Lung (tissue), 12 donors: ENCODE results near the gene CACFD1. TPM values are rescaled to one million over a fixed set of nuclear protein-coding genes. Genes with fewer than 3 reads are reported as not detected.

Source experiments
- ATAC-seq: fragments of 200-7000 bp; cut with Tn5 transposase; one replicate; pipeline ENCODE4 v1.9.1; 2020; ENCODE audit warnings: moderate number of reproducible peaks; ENCODE audit not compliant: insufficient read depth, low FRiP score
- DNase-seq, 3 donors: peaks; one replicate each; pipeline ENCODE4 v3.0.0-alpha.2; 2013 to 2017
- H3K27ac ChIP-seq, 2 donors: one replicate each; pipeline ENCODE4 v1.5.1; 2013; ENCODE audit warnings: mild to moderate bottlenecking in 2 of 2, moderate library complexity in 2 of 2, control low read depth in 1 of 2, inconsistent platforms in 1 of 2, low read depth in 1 of 2, low read length in 1 of 2
- H3K27me3 ChIP-seq, 3 donors: one replicate each; pipeline ENCODE4 v1.5.1; 2013; ENCODE audit warnings: low read length in 2 of 3; ENCODE audit not compliant: control insufficient read depth in 3 of 3, insufficient read depth in 3 of 3
- H3K36me3 ChIP-seq, 4 donors: one replicate each; pipeline ENCODE4 v1.5.1; 2013; ENCODE audit warnings: low read length in 4 of 4, mild to moderate bottlenecking in 1 of 4, moderate library complexity in 1 of 4; ENCODE audit not compliant: control insufficient read depth in 4 of 4, insufficient read depth in 4 of 4
- H3K4me1 ChIP-seq, 5 donors: one replicate each; pipeline ENCODE4 v1.5.1; 2013; ENCODE audit warnings: low read length in 5 of 5, mild to moderate bottlenecking in 2 of 5, moderate library complexity in 1 of 5; ENCODE audit not compliant: control insufficient read depth in 5 of 5, insufficient read depth in 5 of 5
- H3K4me3 ChIP-seq: one replicate; pipeline ENCODE4 v1.5.1; 2013; ENCODE audit warnings: mild to moderate bottlenecking, control low read depth, moderate library complexity
- H3K9ac ChIP-seq, 2 donors: one replicate each; pipeline ENCODE4 v1.5.1; 2013; ENCODE audit warnings: low read length in 2 of 2, control low read depth in 1 of 2; ENCODE audit not compliant: insufficient read depth in 1 of 2
- H3K9me3 ChIP-seq, 4 donors: one replicate each; pipeline ENCODE4 v1.5.1; 2013; ENCODE audit warnings: low read length in 3 of 4, mild to moderate bottlenecking in 1 of 4, moderate library complexity in 1 of 4; ENCODE audit not compliant: control insufficient read depth in 4 of 4, insufficient read depth in 3 of 4
- CTCF ChIP-seq: IDR thresholded peaks from 2 replicates; pipeline ENCODE4 v1.5.1; 2012; ENCODE audit warnings: mild to moderate bottlenecking; ENCODE audit errors: control extremely low read depth, extremely low read depth
- WGBS, 2 donors: extraction: QIAGEN DNeasy Blood & Tissue Kit; methylation state at CpG; one replicate each; pipeline ENCODE4 v1.1.7; 2013; 5-methylcytosine and 5-hydroxymethylcytosine counted together
- polyA plus RNA-seq, 2 donors: library from polyadenylated mRNA; stranded (reverse); fragments of 200-250 nt; gene quantifications; one replicate each; pipeline ENCODE4 v1.2.1, GENCODE V29; 2013
- total RNA-seq, 2 donors: library from RNA; depleted of rRNA in 1 of 2; stranded (reverse); fragments of >200 nt in 1 of 2; gene quantifications; one replicate each; pipeline ENCODE4 v1.2.1, GENCODE V29; 2014 to 2021
- donor health status: control.
- donor health status: control.
- donor health status: Bipolar disorder and iron deficiency.
- donor health status: healthy.
- donor health status: DM: yes; HTN: yes; CAD: no.

CACFD1 gene
- total and polyA plus RNA-seq, 4 donors = 18.7 to 46.1 (median 32.1) TPM

- H3K9me3 ChIP-seq = no peaks in the 10 kb centered on the region
- DNase-seq (no peak), ATAC-seq (no peak)
- H3K27ac ChIP-seq = no peak overlapping the region
- H3K4me1 ChIP-seq = peaks cover 0 to 11% (median 3%) of the 10 kb centered on the region in 5 donors
- H3K27me3 ChIP-seq = no peaks in the 10 kb centered on the region
- H3K36me3 ChIP-seq = no peaks in the 10 kb centered on the region
- no peak overlapping the region for H3K4me3 ChIP-seq
- H3K9ac ChIP-seq = no peak overlapping the region
- TF ChIP-seq CTCF = no peak
- 56 to 57% methylated on average over 25 of the region's 25 CpGs for WGBS, 2 donors
Observed at GRCh38 chr9:133485531-133486260, 25.9 kb downstream of the CACFD1 start.

GRCh38 chr9:133487331-133487725, 27.6 kb downstream of the CACFD1 start:
- H3K9ac ChIP-seq = no peak overlapping the region
- TF ChIP-seq CTCF = no peak
- DNase-seq = no peak
- 84 to 90% methylated on average over 8 of the region's 8 CpGs for WGBS, 2 donors
- H3K36me3 ChIP-seq = no peaks in the 10 kb centered on the region
- H3K4me3 ChIP-seq = no peak overlapping the region
- no peaks in the 10 kb centered on the region for H3K9me3 ChIP-seq
- H3K4me1 ChIP-seq = peaks cover 0 to 24% (median 3%) of the 10 kb centered on the region in 5 donors
- ATAC-seq = no peak
- H3K27me3 ChIP-seq = no peaks in the 10 kb centered on the region
- peak overlapping the region in 1 of 2 donors; percentile 8 for H3K27ac ChIP-seq

- TF ChIP-seq CTCF = no peak
- no peak for DNase-seq
- Histone ChIP-seq H3K36me3 (no peaks in the 10 kb centered on the region), H3K27ac (no peak overlapping the region), H3K4me3 (no peak overlapping the region), H3K9me3 (no peaks in the 10 kb centered on the region), H3K27me3 (no peaks in the 10 kb centered on the region), H3K4me1 (peaks cover 0 to 35% (median 3%) of the 10 kb centered on the region in 5 donors), H3K9ac (no peak overlapping the region)
- ATAC-seq = no peak
- 93% methylated on average over 18 of the region's 18 CpGs for WGBS, 2 donors
Observed at GRCh38 chr9:133488686-133489252, 29.0 kb downstream of the CACFD1 start.
